H9 (cell line): ENCODE results near the gene ZNF839. TPM values are rescaled to one million over a fixed set of nuclear protein-coding genes. Genes with fewer than 3 reads are reported as not detected.
A peak's percentile ranks its signal among the peaks of the same experiment; 100 is the strongest.

Source experiments
- DNase-seq: peaks from one replicate; pipeline ENCODE4 v3.0.0-alpha.2; 2017
- H2AFZ ChIP-seq: one replicate; pipeline ENCODE4 v1.6.1; 2013; ENCODE audit warnings: mild to moderate bottlenecking, low read length, control low read depth, moderate library complexity
- H2AK5ac ChIP-seq: 2 replicates; pipeline ENCODE4 v1.6.1; 2013; ENCODE audit warnings: low read length, control low read depth, mixed read lengths; ENCODE audit not compliant: insufficient read length
- H2BK120ac ChIP-seq: one replicate; pipeline ENCODE4 v1.6.1; 2013; ENCODE audit warnings: low read depth, mild to moderate bottlenecking, low read length, control low read depth, inconsistent platforms; ENCODE audit not compliant: poor library complexity, severe bottlenecking
- H2BK12ac ChIP-seq: 2 replicates; pipeline ENCODE4 v1.6.1; 2013; ENCODE audit warnings: low read length, control low read depth, mixed read lengths, low read depth; ENCODE audit not compliant: insufficient read length
- H2BK15ac ChIP-seq: 2 replicates; pipeline ENCODE4 v1.6.1; 2013; ENCODE audit warnings: low read depth, low read length, control low read depth
- H2BK20ac ChIP-seq: one replicate; pipeline ENCODE4 v1.6.1; 2013; ENCODE audit warnings: low read depth, mild to moderate bottlenecking, low read length, control low read depth, inconsistent platforms; ENCODE audit not compliant: poor library complexity, severe bottlenecking
- H2BK5ac ChIP-seq: 2 replicates; pipeline ENCODE4 v1.6.1; 2013; ENCODE audit warnings: low read length, control low read depth, mixed read lengths; ENCODE audit not compliant: insufficient read length
- H3K14ac ChIP-seq: 2 replicates; pipeline ENCODE4 v1.6.1; 2013; ENCODE audit warnings: low read length, control low read depth; ENCODE audit not compliant: insufficient read depth
- H3K18ac ChIP-seq: 2 replicates; pipeline ENCODE4 v1.6.1; 2013; ENCODE audit warnings: low read depth, mild to moderate bottlenecking, mixed read lengths, low read length, control low read depth; ENCODE audit not compliant: insufficient read length
- H3K23ac ChIP-seq: 2 replicates; pipeline ENCODE4 v1.6.1; 2013; ENCODE audit warnings: low read length, control low read depth, mixed read lengths, low read depth; ENCODE audit not compliant: insufficient read length
- H3K23me2 ChIP-seq: 2 replicates; pipeline ENCODE4 v1.6.1; 2013; ENCODE audit warnings: low read depth, mild to moderate bottlenecking, mixed read lengths, low read length, control low read depth; ENCODE audit not compliant: insufficient read length, poor library complexity, severe bottlenecking
- H3K27ac ChIP-seq: 2 replicates; pipeline ENCODE4 v1.5.1; 2013; ENCODE audit warnings: low read length, control low read depth, mixed read lengths, low read depth; ENCODE audit not compliant: insufficient read length
- H3K27me3 ChIP-seq: 2 replicates; pipeline ENCODE4 v1.6.1; 2013; ENCODE audit warnings: low read length, control low read depth, inconsistent platforms; ENCODE audit not compliant: insufficient read depth
- H3K4ac ChIP-seq: 2 replicates; pipeline ENCODE4 v1.6.1; 2013; ENCODE audit warnings: low read depth, mild to moderate bottlenecking, control low read depth, inconsistent platforms, low read length, moderate library complexity
- H3K4me1 ChIP-seq: 2 replicates; pipeline ENCODE4 v1.6.1; 2013; ENCODE audit warnings: low read length, control low read depth, inconsistent platforms; ENCODE audit not compliant: insufficient read depth
- H3K4me2 ChIP-seq: 2 replicates; pipeline ENCODE4 v1.6.1; 2013; ENCODE audit warnings: low read length, control low read depth, mixed read lengths; ENCODE audit not compliant: insufficient read length, insufficient read depth
- H3K56ac ChIP-seq: 2 replicates; pipeline ENCODE4 v1.6.1; 2013; ENCODE audit warnings: low read depth, mild to moderate bottlenecking, mixed read lengths, low read length, control low read depth; ENCODE audit not compliant: insufficient read length
- H3K79me1 ChIP-seq: 2 replicates; pipeline ENCODE4 v1.6.1; 2013; ENCODE audit warnings: low read depth, mild to moderate bottlenecking, moderate library complexity, low read length, control low read depth, inconsistent platforms; ENCODE audit not compliant: insufficient read depth, poor library complexity, severe bottlenecking
- H3K79me2 ChIP-seq: 2 replicates; pipeline ENCODE4 v1.6.1; 2013; ENCODE audit warnings: low read length, control low read depth, inconsistent platforms; ENCODE audit not compliant: insufficient read depth
- H3K9ac ChIP-seq: 2 replicates; pipeline ENCODE4 v1.6.1; 2013; ENCODE audit warnings: low read length, control low read depth, mixed read lengths; ENCODE audit not compliant: insufficient read length; ENCODE audit errors: extremely low read depth
- H3K9me3 ChIP-seq: one replicate; pipeline ENCODE4 v1.6.1; 2013; ENCODE audit warnings: low read depth, low read length, inconsistent platforms; ENCODE audit not compliant: control insufficient read depth
- H3T11ph ChIP-seq: one replicate; pipeline ENCODE4 v1.6.1; 2013; ENCODE audit warnings: mild to moderate bottlenecking, low read length, control low read depth, inconsistent platforms
- H4K20me1 ChIP-seq: one replicate; pipeline ENCODE4 v1.6.1; 2013; ENCODE audit not compliant: control insufficient read depth, insufficient read length, insufficient read depth
- H4K5ac ChIP-seq: 2 replicates; pipeline ENCODE4 v1.6.1; 2013; ENCODE audit warnings: low read depth, mild to moderate bottlenecking, mixed read lengths, low read length, control low read depth; ENCODE audit not compliant: insufficient read length
- H4K8ac ChIP-seq: replicated peaks from 2 replicates; pipeline ENCODE4 v1.6.1; 2013; ENCODE audit warnings: low read length, control low read depth, mixed read lengths, low read depth; ENCODE audit not compliant: insufficient read length
- H4K91ac ChIP-seq: 2 replicates; pipeline ENCODE4 v1.6.1; 2013; ENCODE audit warnings: low read depth, mild to moderate bottlenecking, moderate library complexity, mixed read lengths, low read length, control low read depth; ENCODE audit not compliant: insufficient read length
- H3K27ac Mint-ChIP-seq, 3 experiments: 2 replicates in 2 of 3; 3 replicates in 1 of 3; pipeline ENCODE4 v1.8.0; 2020 to 2021; ENCODE audit warnings: mixed read lengths in 3 of 3, mild to moderate bottlenecking in 1 of 3, moderate library complexity in 1 of 3
- H3K27me3 Mint-ChIP-seq: 2 replicates; pipeline ENCODE4 v1.8.0; 2021; ENCODE audit warnings: low read depth, mild to moderate bottlenecking, moderate library complexity, mixed read lengths
- H3K36me3 Mint-ChIP-seq, 3 experiments: 2 replicates in 2 of 3; 3 replicates in 1 of 3; pipeline ENCODE4 v1.8.0; 2020 to 2021; ENCODE audit warnings: low read depth in 3 of 3, mixed read lengths in 3 of 3; ENCODE audit not compliant: insufficient read depth in 1 of 3
- H3K4me1 Mint-ChIP-seq, 2 experiments: 2 replicates each; pipeline ENCODE4 v1.8.0; 2020; ENCODE audit warnings: mixed read lengths in 2 of 2
- H3K4me3 Mint-ChIP-seq, 2 experiments: 2 replicates in 1 of 2; 3 replicates in 1 of 2; pipeline ENCODE4 v1.8.0; 2020 to 2021; ENCODE audit warnings: mild to moderate bottlenecking in 2 of 2, mixed read lengths in 2 of 2, moderate library complexity in 1 of 2
- H3K9me3 Mint-ChIP-seq, 2 experiments: 2 replicates in 1 of 2; 3 replicates in 1 of 2; pipeline ENCODE4 v1.8.0; 2020; ENCODE audit warnings: mild to moderate bottlenecking in 2 of 2, mixed read lengths in 2 of 2, moderate library complexity in 1 of 2
- WGBS: extraction: QIAGEN DNeasy Blood & Tissue Kit; methylation state at CpG from one replicate; pipeline ENCODE4 v1.1.7; 2013; ENCODE audit warnings: missing lambda C conversion rate, low lambda C conversion rate, mixed read lengths; ENCODE audit not compliant: insufficient read length; ENCODE audit errors: extremely low coverage; 5-methylcytosine and 5-hydroxymethylcytosine counted together
- total RNA-seq: library from RNA; stranded (reverse); gene quantifications from 2 replicates; pipeline ENCODE4 v1.2.1, GENCODE V29; 2021
- TF ChIP-seq, protein P1 (sequence below): fragments of 200-600 bp; sonication (generic); conservative IDR thresholded peaks from 3 replicates; pipeline ENCODE4 v1.8.0; 2021; ENCODE audit warnings: antibody characterized with exemption, mild to moderate bottlenecking

Gene ZNF839
- total RNA-seq, 1 experiment from 2014 or later, result 9.4 TPM

DNA sequence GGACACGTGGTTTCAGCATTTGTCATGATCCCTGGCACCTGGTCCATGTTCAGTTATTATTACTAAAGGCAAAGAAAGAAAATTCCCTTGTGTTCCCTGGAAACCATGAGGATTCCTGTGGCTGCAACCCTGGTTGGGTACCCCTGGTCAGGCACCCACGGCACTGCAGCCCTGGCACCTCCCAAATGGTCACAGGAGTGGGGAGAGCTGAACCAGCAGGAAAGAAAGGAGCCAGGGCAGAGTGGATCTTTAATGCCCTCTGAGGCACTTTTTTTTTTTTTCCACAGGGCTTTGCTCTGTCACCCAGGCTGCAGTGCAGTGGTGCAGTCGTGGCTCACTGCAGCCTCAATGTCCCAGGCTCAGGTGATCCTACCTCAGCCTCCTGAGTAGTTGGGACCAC is 25.7 kb downstream of the ZNF839 start:
- H3K9me3 ChIP-seq, result no peaks in the 10 kb centered on the region
- H3K79me1 ChIP-seq, result no peaks in the 10 kb centered on the region
- H3K27ac Mint-ChIP-seq, result peak overlapping the region in 1 of 3 experiments; percentile 73; a peak in 1 of 7 replicates
- H3K18ac ChIP-seq, result no peak overlapping the region
- no peaks in the 10 kb centered on the region for H4K20me1 ChIP-seq
- no peak overlapping the region for H3K27ac ChIP-seq
- H2AFZ ChIP-seq, result no peak overlapping the region
- no peaks in the 10 kb centered on the region for H3K27me3 Mint-ChIP-seq
- H2BK5ac ChIP-seq, result no peak overlapping the region
- H2BK12ac ChIP-seq, result no peak overlapping the region
- H4K91ac ChIP-seq, result no peak overlapping the region
- no peak overlapping the region for H2BK120ac ChIP-seq
- no peaks in the 10 kb centered on the region for H3K79me2 ChIP-seq
- no peaks in the 10 kb centered on the region for H3K4me1 ChIP-seq
- no peak overlapping the region for H4K8ac ChIP-seq
- DNase-seq, result no peak
- H3K56ac ChIP-seq, result no peak overlapping the region
- H3K9me3 Mint-ChIP-seq, result no peaks in the 10 kb centered on the region
- no CpG with 5 or more reads among the region's 3 CpGs for WGBS
- no peak overlapping the region for H3K4me2 ChIP-seq
- H4K5ac ChIP-seq, result no peak overlapping the region
- no peak overlapping the region for H3K4me3 Mint-ChIP-seq
- no peaks in the 10 kb centered on the region for H3K23me2 ChIP-seq
- H2AK5ac ChIP-seq, result no peak overlapping the region
- H3K4me1 Mint-ChIP-seq, result no peaks in the 10 kb centered on the region
- H3K27me3 ChIP-seq, result no peaks in the 10 kb centered on the region
- H3K14ac ChIP-seq, result no peak overlapping the region
- TF ChIP-seq, protein P1, sequence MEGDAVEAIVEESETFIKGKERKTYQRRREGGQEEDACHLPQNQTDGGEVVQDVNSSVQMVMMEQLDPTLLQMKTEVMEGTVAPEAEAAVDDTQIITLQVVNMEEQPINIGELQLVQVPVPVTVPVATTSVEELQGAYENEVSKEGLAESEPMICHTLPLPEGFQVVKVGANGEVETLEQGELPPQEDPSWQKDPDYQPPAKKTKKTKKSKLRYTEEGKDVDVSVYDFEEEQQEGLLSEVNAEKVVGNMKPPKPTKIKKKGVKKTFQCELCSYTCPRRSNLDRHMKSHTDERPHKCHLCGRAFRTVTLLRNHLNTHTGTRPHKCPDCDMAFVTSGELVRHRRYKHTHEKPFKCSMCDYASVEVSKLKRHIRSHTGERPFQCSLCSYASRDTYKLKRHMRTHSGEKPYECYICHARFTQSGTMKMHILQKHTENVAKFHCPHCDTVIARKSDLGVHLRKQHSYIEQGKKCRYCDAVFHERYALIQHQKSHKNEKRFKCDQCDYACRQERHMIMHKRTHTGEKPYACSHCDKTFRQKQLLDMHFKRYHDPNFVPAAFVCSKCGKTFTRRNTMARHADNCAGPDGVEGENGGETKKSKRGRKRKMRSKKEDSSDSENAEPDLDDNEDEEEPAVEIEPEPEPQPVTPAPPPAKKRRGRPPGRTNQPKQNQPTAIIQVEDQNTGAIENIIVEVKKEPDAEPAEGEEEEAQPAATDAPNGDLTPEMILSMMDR, result no peak
- peaks cover 18 to 63% (median 41%) of the 10 kb centered on the region in 3 experiments; a peak in 6 of 7 replicates for H3K36me3 Mint-ChIP-seq
- no peak overlapping the region for H2BK15ac ChIP-seq
- no peak overlapping the region for H3K23ac ChIP-seq
- no peak overlapping the region for H3T11ph ChIP-seq
- no peak overlapping the region for H3K4ac ChIP-seq
- no peak overlapping the region for H2BK20ac ChIP-seq
- H3K9ac ChIP-seq, result no peak overlapping the region
